Measurements from ENCODE around the gene NOXO1. TPM values are rescaled to one million over a fixed set of nuclear protein-coding genes. Genes with fewer than 3 reads are reported as not detected.

Gene NOXO1
- total and polyA plus RNA-seq, 7 experiments from 2014 or later: 0.17 to 1.3 (median 0.76) TPM

DNA sequence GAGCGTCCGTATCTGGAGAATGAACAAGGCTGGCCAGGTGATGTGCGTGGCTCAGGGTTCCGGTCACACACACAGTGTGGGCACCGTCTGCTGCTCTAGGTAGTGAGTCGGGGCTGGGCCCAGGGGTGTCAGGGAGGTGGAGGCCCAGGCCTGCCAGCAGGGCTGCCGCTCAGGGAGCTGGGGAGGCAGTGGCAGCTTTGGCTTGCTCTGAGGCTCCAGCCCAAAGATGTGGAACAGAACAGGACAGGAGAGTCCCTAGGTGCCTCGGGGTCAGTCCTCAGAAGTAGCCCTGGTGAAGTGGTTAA is 5.1 kb downstream of the NOXO1 start:
- Histone ChIP-seq H3K9me3 (ENCODE audit: control insufficient read depth in 2 of 3, low read length in 3 of 3) (no peaks in the 10 kb centered on the region), H3K27ac (ENCODE audit: low read depth, low read length) (no peak overlapping the region), H3K36me3 (ENCODE audit: control insufficient read depth in 2 of 3, insufficient read depth in 3 of 3, low read length in 3 of 3) (peaks cover 0 to 56% (median 0%) of the 10 kb centered on the region in 3 experiments), H3K4me1 (ENCODE audit: control insufficient read depth in 2 of 2, insufficient read depth in 2 of 2, low read length in 2 of 2) (peaks cover 7 to 14% of the 10 kb centered on the region in 2 donors), H3K27me3 (ENCODE audit: control insufficient read depth in 2 of 2, insufficient read depth in 2 of 2, low read length in 2 of 2) (peaks cover 0 to 3% of the 10 kb centered on the region in 2 donors), H3K4me3 (ENCODE audit: low read length) (no peak overlapping the region)
- no peak overlapping the region for H3K27ac Mint-ChIP-seq
- peaks cover 0 to 3% (median 0%) of the 10 kb centered on the region in 11 donors for H3K9me3 Mint-ChIP-seq
- H3K36me3 Mint-ChIP-seq: peaks cover 0 to 22% (median 10%) of the 10 kb centered on the region in 5 donors
- peaks cover 0 to 14% (median 2%) of the 10 kb centered on the region in 5 donors for H3K27me3 Mint-ChIP-seq
- no peak overlapping the region for H3K4me3 Mint-ChIP-seq
- intact Hi-C loops (cut with micrococcal nuclease): no loop called here
- POLR2A ChIA-PET: interaction anchor here (1.1 to 1.2 kb wide), 2 partner anchors 11 kb away, joined by 3 to 5 read pairs; partner anchors contain the start of gene RPS2
- ATAC-seq (no peak), DNase-seq (no peak)
- peaks cover 12 to 18% (median 15%) of the 10 kb centered on the region in 7 donors for H3K4me1 Mint-ChIP-seq
- CTCF ChIA-PET: no interaction called here

DNA sequence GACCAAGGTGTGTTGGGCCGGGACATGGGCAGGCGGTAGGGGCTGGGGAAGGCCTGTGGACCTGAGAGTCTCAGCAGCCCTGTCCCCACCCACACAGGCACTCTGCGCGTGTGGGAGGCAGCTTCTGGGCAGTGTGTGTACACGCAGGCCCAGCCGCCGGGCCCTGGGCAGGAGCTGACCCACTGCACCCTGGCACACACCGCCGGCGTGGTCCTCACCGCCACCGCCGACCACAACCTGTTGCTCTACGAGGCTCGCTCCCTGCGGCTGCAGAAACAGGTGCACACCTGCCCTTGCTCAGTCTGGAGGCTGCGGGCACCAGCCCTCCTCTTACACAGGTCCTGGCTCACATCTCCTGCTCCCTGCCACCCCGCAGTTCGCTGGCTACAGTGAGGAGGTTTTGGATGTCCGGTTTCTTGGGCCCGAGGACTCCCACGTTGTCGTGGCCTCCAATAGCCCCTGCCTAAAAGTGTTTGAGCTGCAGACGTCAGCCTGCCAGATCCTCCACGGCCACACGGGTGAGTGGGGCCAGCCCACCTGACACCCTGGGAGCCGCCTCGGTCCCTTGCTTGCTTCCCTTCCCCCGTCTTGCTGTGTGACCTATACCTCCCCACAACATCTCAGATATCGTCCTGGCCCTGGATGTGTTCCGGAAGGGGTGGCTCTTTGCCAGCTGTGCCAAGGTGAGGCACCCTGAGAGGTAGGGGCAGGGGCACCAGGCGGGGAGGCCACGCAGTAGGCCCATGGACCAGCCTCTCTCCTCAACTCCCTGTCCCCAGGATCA is 5.6 kb downstream of the NOXO1 start:
- peak overlapping the region in 2 of 10 donors; percentile 23 to 34 for H3K4me3 Mint-ChIP-seq
- ATAC-seq (no peak), DNase-seq (no peak)
- no peak overlapping the region for H3K4me3 ChIP-seq (ENCODE audit: low read length)
- CTCF ChIA-PET: no interaction called here
- H3K27me3 Mint-ChIP-seq: peaks cover 0 to 9% (median 0%) of the 10 kb centered on the region in 5 donors
- H3K27ac Mint-ChIP-seq: no peak overlapping the region
- no peak overlapping the region for H3K27ac ChIP-seq (ENCODE audit: low read depth, low read length)
- intact Hi-C loops (cut with micrococcal nuclease): no loop called here
- POLR2A ChIA-PET: interaction anchor here (1.1 to 1.2 kb wide), 2 partner anchors 11 kb away, joined by 3 to 5 read pairs; partner anchors contain the start of gene RPS2
- peaks cover 0 to 22% (median 10%) of the 10 kb centered on the region in 5 donors for H3K36me3 Mint-ChIP-seq
- no peaks in the 10 kb centered on the region for H3K9me3 ChIP-seq (ENCODE audit: control insufficient read depth in 2 of 3, low read length in 3 of 3)
- H3K4me1 Mint-ChIP-seq: peaks cover 16 to 23% (median 20%) of the 10 kb centered on the region in 7 donors
- H3K27me3 ChIP-seq (ENCODE audit: control insufficient read depth in 2 of 2, insufficient read depth in 2 of 2, low read length in 2 of 2): peaks cover 0 to under 1% of the 10 kb centered on the region in 2 donors
- peaks cover 7 to 18% of the 10 kb centered on the region in 2 donors for H3K4me1 ChIP-seq (ENCODE audit: control insufficient read depth in 2 of 2, insufficient read depth in 2 of 2, low read length in 2 of 2)
- peaks cover 0 to 56% (median 0%) of the 10 kb centered on the region in 3 experiments for H3K36me3 ChIP-seq (ENCODE audit: control insufficient read depth in 2 of 3, insufficient read depth in 3 of 3, low read length in 3 of 3)
- H3K9me3 Mint-ChIP-seq: peaks cover 0 to 3% (median 0%) of the 10 kb centered on the region in 11 donors

DNA sequence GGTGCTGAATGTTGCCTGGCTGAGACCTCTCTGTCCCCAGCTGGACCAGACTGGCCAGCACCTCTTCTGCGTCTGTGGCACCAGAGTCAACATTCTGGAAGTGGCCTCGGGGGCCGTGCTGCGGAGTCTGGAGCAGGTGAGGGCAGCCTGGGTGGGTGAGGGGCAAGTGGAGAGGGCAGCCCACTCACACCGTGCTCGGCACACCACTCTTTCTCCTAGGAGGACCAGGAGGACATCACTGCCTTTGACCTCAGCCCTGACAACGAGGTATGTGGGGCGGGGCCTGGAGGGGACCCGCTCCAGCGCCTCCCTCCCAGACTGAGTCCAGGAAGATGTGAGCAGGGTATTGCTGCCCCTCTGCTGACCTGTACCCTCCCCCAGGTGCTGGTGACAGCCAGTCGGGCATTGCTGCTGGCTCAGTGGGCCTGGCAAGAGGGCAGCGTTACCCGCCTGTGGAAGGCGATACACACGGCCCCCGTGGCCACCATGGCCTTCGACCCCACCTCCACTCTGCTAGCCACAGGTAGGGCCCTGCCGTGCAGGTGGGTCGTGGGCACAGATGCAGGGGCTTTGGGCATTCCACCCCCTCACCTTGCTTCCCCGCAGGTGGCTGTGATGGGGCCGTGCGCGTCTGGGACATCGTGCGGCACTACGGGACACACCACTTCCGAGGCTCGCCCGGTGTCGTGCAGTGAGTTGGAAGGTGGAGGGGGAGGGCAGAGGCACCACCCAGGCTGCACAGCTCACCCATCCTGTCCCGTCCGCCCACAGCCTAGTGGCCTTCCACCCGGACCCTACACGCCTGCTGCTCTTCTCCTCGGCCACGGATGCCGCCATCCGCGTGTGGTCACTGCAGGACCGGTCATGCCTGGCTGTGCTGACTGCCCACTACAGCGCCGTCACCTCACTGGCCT is 6.9 kb downstream of the NOXO1 start:
- no peak overlapping the region for H3K27ac Mint-ChIP-seq
- H3K27me3 Mint-ChIP-seq: peaks cover 0 to 4% (median 0%) of the 10 kb centered on the region in 5 donors
- no peaks in the 10 kb centered on the region for H3K27me3 ChIP-seq (ENCODE audit: control insufficient read depth in 2 of 2, insufficient read depth in 2 of 2, low read length in 2 of 2)
- intact Hi-C loops (cut with micrococcal nuclease): loop anchor here in 1 of 2 donors (5.0 kb wide), 1 partner anchor 248 kb away; the partner anchor contains the start of gene E4F1
- H3K4me3 Mint-ChIP-seq: peak overlapping the region in 4 of 10 donors; percentile 6 to 95 (median 31)
- no peaks in the 10 kb centered on the region for H3K9me3 ChIP-seq (ENCODE audit: control insufficient read depth in 2 of 3, low read length in 3 of 3)
- DNase-seq: no peak
- H3K36me3 ChIP-seq (ENCODE audit: control insufficient read depth in 2 of 3, insufficient read depth in 3 of 3, low read length in 3 of 3): peaks cover 0 to 56% (median 0%) of the 10 kb centered on the region in 3 experiments
- H3K9me3 Mint-ChIP-seq: peaks cover 0 to 3% (median 0%) of the 10 kb centered on the region in 11 donors
- H3K27ac ChIP-seq (ENCODE audit: low read depth, low read length): no peak overlapping the region
- H3K4me1 ChIP-seq (ENCODE audit: control insufficient read depth in 2 of 2, insufficient read depth in 2 of 2, low read length in 2 of 2): peaks cover 7 to 18% of the 10 kb centered on the region in 2 donors
- ChIA-PET POLR2A (interaction anchor here (1.6 kb wide), 1 partner anchor 10 kb away, joined by 6 read pairs; the partner anchor contains the start of gene RPS2), CTCF (no interaction called here)
- peaks cover 0 to 22% (median 9%) of the 10 kb centered on the region in 5 donors for H3K36me3 Mint-ChIP-seq
- H3K4me1 Mint-ChIP-seq: peaks cover 16 to 27% (median 20%) of the 10 kb centered on the region in 7 donors
- ATAC-seq: no peak
- no peak overlapping the region for H3K4me3 ChIP-seq (ENCODE audit: low read length)

DNA sequence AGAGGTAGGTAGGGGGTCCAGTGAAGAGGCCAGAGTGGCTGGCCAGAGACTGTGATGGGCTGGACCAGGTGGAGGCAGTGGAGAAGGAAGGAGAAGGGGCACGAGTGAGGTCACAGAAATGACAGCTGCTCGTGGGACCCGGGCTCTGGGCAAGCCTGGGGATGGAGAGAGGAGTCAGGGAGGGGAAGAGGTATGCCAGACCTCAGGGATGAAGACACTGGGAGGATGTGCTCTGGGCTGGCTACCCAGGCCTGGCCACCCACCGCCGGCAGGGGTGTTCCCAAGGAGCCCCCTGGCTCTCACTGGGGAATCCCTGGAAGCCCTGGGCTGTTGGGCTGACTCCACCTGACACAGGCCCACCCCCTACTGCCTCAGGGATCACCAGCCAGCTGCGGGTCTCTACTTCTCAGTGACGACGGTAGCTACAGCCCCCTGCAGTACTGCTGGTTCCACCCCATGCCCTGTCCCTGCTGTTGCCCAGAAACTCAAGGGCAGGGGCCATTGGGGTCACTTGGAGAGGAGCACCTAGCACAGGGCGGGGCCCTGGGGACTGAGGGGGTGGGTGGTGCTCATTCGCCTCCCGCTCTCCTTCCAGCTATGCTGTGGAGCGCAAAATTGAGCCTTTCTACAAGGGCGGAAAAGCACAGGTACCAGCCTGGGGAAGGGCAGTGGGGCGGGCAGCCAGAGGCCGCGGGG is 7.7 kb downstream of the NOXO1 start:
- H3K36me3 ChIP-seq (ENCODE audit: control insufficient read depth in 2 of 3, insufficient read depth in 3 of 3, low read length in 3 of 3): peaks cover 0 to 53% (median 0%) of the 10 kb centered on the region in 3 experiments
- H3K9me3 ChIP-seq (ENCODE audit: control insufficient read depth in 2 of 3, low read length in 3 of 3): no peaks in the 10 kb centered on the region
- POLR2A ChIA-PET: interaction anchor here (1.6 kb wide), 1 partner anchor 9 kb away, joined by 6 read pairs; the partner anchor contains the start of gene RPS2
- peaks cover 0 to 4% (median 0%) of the 10 kb centered on the region in 5 donors for H3K27me3 Mint-ChIP-seq
- peaks cover 0 to 22% (median 7%) of the 10 kb centered on the region in 5 donors for H3K36me3 Mint-ChIP-seq
- H3K9me3 Mint-ChIP-seq: peaks cover 0 to 3% (median 0%) of the 10 kb centered on the region in 11 donors
- DNase-seq (no peak), ATAC-seq (no peak)
- H3K27me3 ChIP-seq (ENCODE audit: control insufficient read depth in 2 of 2, insufficient read depth in 2 of 2, low read length in 2 of 2): no peaks in the 10 kb centered on the region
- H3K4me3 ChIP-seq (ENCODE audit: low read length): no peak overlapping the region
- H3K4me1 ChIP-seq (ENCODE audit: control insufficient read depth in 2 of 2, insufficient read depth in 2 of 2, low read length in 2 of 2): peaks cover 7 to 18% of the 10 kb centered on the region in 2 donors
- H3K4me1 Mint-ChIP-seq: peaks cover 16 to 27% (median 20%) of the 10 kb centered on the region in 7 donors
- CTCF ChIA-PET: no interaction called here
- no peak overlapping the region for H3K27ac ChIP-seq (ENCODE audit: low read depth, low read length)
- H3K27ac Mint-ChIP-seq: no peak overlapping the region
- H3K4me3 Mint-ChIP-seq: peak overlapping the region in 6 of 10 donors; percentile 13 to 95 (median 63)
- intact Hi-C loops (cut with micrococcal nuclease): loop anchor here in 1 of 2 donors (5.0 kb wide), 1 partner anchor 249 kb away; the partner anchor contains the start of gene E4F1

DNA sequence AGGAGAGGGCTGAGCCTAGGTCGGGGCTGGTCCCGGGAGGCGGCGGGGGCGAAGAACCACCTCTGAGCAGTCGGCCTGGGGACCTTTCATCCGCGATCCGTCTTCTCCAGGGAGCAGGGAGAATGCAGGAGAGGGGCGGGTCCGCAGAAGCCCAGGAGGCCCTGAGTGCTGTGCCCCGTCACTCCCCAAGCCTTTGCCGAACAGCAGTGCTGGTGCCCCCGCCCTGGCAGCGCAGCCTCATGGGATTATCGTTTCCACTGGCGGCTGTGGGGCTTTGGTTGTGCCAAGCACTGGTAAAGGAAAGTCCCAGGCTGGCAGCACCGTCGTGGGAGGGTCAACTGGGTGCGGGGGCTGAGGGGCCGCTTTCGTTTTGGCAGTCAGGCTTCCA is 8.8 kb downstream of the NOXO1 start:
- peaks cover 0 to 20% (median 7%) of the 10 kb centered on the region in 5 donors for H3K36me3 Mint-ChIP-seq
- H3K27me3 Mint-ChIP-seq: peaks cover 0 to 4% (median 0%) of the 10 kb centered on the region in 5 donors
- ATAC-seq (no peak), DNase-seq (no peak)
- Histone ChIP-seq H3K36me3 (ENCODE audit: control insufficient read depth in 2 of 3, insufficient read depth in 3 of 3, low read length in 3 of 3) (peaks cover 0 to 42% (median 0%) of the 10 kb centered on the region in 3 experiments), H3K27ac (ENCODE audit: low read depth, low read length) (peak overlapping the region; percentile 89), H3K4me3 (ENCODE audit: low read length) (peak overlapping the region; percentile 81), H3K9me3 (ENCODE audit: control insufficient read depth in 2 of 3, low read length in 3 of 3) (no peaks in the 10 kb centered on the region), H3K27me3 (ENCODE audit: control insufficient read depth in 2 of 2, insufficient read depth in 2 of 2, low read length in 2 of 2) (no peaks in the 10 kb centered on the region), H3K4me1 (ENCODE audit: control insufficient read depth in 2 of 2, insufficient read depth in 2 of 2, low read length in 2 of 2) (peaks cover 7 to 18% of the 10 kb centered on the region in 2 donors)
- POLR2A ChIA-PET: interaction anchor here (1.0 to 3.7 kb wide), 11 partner anchors 10 to 190 kb away, joined by 3 to 38 read pairs (median 8); partner anchors contain the start of genes GFER, NDUFB10, NOXO1 and NUBP2
- intact Hi-C loops (cut with micrococcal nuclease): loop anchor here (1.0 to 5.0 kb wide), 3 partner anchors 8 to 250 kb away; partner anchors contain the start of genes RPS2 (in 2 of the 2), E4F1 (in 1 of the 2) and MSRB1 (in 1 of the 2)
- CTCF ChIA-PET: interaction anchor here (1.3 kb wide), 1 partner anchor 168 kb away, joined by 4 read pairs; no protein-coding TSS in a partner anchor
- peak overlapping the region; percentile 87 to 98 (median 95) for H3K4me3 Mint-ChIP-seq
- peaks cover 0 to 3% (median 0%) of the 10 kb centered on the region in 11 donors for H3K9me3 Mint-ChIP-seq
- H3K27ac Mint-ChIP-seq: peak overlapping the region in 6 of 9 donors; percentile 49 to 100 (median 96)
- H3K4me1 Mint-ChIP-seq: peaks cover 16 to 27% (median 20%) of the 10 kb centered on the region in 7 donors

Measured in naive thymus-derived CD4-positive, alpha-beta T cell (primary cell).